Measurements from ENCODE around the gene SDCBP2. TPM values are rescaled to one million over a fixed set of nuclear protein-coding genes. Genes with fewer than 3 reads are reported as not detected.

The SDCBP2 gene
- total RNA-seq, 1 experiment from 2014 or later = 1.9 TPM

DNA sequence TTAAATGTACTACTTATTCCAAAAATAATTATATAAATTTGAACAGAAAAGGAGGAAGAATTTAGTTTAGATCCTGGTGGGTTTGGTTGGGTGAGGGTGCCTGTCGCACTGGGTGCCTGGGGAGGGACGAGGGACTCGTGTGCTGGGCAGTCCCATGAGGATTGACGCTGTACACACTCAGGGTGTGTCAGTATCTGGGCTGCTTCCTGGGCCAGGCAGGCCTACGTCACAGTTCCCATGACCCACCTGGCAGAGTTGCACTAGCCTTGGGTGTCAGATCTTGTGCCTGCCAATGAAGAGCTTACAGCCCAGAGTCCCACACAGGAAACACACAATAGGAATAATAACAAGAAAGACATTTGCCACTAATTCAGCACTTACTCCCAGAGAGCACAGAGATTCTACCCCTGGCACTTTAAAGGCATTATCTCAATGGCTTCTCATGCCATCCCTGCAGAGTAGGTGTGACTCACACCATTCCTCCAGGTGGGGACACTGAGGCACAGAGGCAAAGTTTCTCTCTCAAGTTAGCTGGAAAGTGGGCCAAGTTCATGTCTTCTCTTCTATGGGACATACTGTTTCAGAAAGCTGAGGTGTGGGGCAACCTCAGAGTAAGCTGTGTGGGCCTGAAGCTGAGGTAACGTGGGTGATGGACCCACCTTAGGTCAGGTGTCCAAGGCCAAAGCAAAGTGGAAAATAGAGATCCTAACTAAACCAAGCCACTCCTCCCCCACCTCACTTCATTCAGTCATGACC is 1.3 kb upstream of the SDCBP2 start:
- no peak overlapping the region for H2BK15ac ChIP-seq (ENCODE audit: low read depth, low read length)

More for the DNA sequence above, 1.3 kb upstream of the SDCBP2 start:
- H4K5ac ChIP-seq (ENCODE audit: insufficient read length, low read depth, low read length) = no peak overlapping the region
- Mint-ChIP-seq H3K36me3 (ENCODE audit: insufficient read depth in 1 of 3, low read depth in 3 of 3) (peaks cover 15 to 29% (median 22%) of the 10 kb centered on the region in 3 experiments; a peak in 6 of 7 replicates), H3K27me3 (ENCODE audit: low read depth) (no peaks in the 10 kb centered on the region), H3K4me3 (no peak overlapping the region), H3K4me1 (peaks cover 8 to 11% of the 10 kb centered on the region in 2 experiments; a peak in 3 of 4 replicates), H3K27ac (peak overlapping the region in 1 of 3 experiments; percentile 49; a peak in 2 of 7 replicates), H3K9me3 (no peaks in the 10 kb centered on the region)
- no peak overlapping the region for H3T11ph ChIP-seq (ENCODE audit: low read length)
- H3K4ac ChIP-seq (ENCODE audit: low read depth, low read length) = no peak overlapping the region
- H3K27me3 ChIP-seq (ENCODE audit: insufficient read depth, low read length) = no peaks in the 10 kb centered on the region
- H2BK120ac ChIP-seq (ENCODE audit: low read depth, low read length, poor library complexity, severe bottlenecking) = no peak overlapping the region
- H3K23ac ChIP-seq (ENCODE audit: insufficient read length, low read depth, low read length) = no peak overlapping the region
- no peak overlapping the region for H3K14ac ChIP-seq (ENCODE audit: insufficient read depth, low read length)
- H2BK5ac ChIP-seq (ENCODE audit: insufficient read length, low read length) = no peak overlapping the region
- no peak overlapping the region for H2AK5ac ChIP-seq (ENCODE audit: insufficient read length, low read length)
- H3K9ac ChIP-seq (ENCODE audit: extremely low read depth, insufficient read length, low read length) = no peak overlapping the region
- no peak overlapping the region for H3K18ac ChIP-seq (ENCODE audit: insufficient read length, low read depth, low read length)
- no peak overlapping the region for H3K27ac ChIP-seq (ENCODE audit: insufficient read length, low read depth, low read length)
- no peak overlapping the region for H2AFZ ChIP-seq (ENCODE audit: low read length)
- no peaks in the 10 kb centered on the region for H3K9me3 ChIP-seq (ENCODE audit: control insufficient read depth, low read depth, low read length)
- no peak overlapping the region for H3K56ac ChIP-seq (ENCODE audit: insufficient read length, low read depth, low read length)
- peaks cover 2% of the 10 kb centered on the region for H4K20me1 ChIP-seq (ENCODE audit: control insufficient read depth, insufficient read depth, insufficient read length)
- peaks cover 6% of the 10 kb centered on the region; the same call in 1 of the 2 replicates for H3K79me2 ChIP-seq (ENCODE audit: insufficient read depth, low read length)
- TF ChIP-seq, protein P1, sequence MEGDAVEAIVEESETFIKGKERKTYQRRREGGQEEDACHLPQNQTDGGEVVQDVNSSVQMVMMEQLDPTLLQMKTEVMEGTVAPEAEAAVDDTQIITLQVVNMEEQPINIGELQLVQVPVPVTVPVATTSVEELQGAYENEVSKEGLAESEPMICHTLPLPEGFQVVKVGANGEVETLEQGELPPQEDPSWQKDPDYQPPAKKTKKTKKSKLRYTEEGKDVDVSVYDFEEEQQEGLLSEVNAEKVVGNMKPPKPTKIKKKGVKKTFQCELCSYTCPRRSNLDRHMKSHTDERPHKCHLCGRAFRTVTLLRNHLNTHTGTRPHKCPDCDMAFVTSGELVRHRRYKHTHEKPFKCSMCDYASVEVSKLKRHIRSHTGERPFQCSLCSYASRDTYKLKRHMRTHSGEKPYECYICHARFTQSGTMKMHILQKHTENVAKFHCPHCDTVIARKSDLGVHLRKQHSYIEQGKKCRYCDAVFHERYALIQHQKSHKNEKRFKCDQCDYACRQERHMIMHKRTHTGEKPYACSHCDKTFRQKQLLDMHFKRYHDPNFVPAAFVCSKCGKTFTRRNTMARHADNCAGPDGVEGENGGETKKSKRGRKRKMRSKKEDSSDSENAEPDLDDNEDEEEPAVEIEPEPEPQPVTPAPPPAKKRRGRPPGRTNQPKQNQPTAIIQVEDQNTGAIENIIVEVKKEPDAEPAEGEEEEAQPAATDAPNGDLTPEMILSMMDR (conservative IDR thresholded peaks at IDR 0.05) = no peak
- H3K79me1 ChIP-seq (ENCODE audit: insufficient read depth, low read depth, low read length, poor library complexity, severe bottlenecking) = peaks cover 15% of the 10 kb centered on the region
- 0 out of 2 replicates have a peak, but pooled peaks cover 4% of the 10 kb centered on the region for H3K4me1 ChIP-seq (ENCODE audit: insufficient read depth, low read length)
- H4K91ac ChIP-seq (ENCODE audit: insufficient read length, low read depth, low read length) = no peak overlapping the region
- whole genome bisulfite sequencing (ENCODE audit: extremely low coverage, insufficient read length, low lambda C conversion rate) = no CpG with 5 or more reads among the region's 6 CpGs
- H2BK20ac ChIP-seq (ENCODE audit: low read depth, low read length, poor library complexity, severe bottlenecking) = no peak overlapping the region
- no peak overlapping the region for H3K4me2 ChIP-seq (ENCODE audit: insufficient read depth, insufficient read length, low read length)
- peaks cover 6% of the 10 kb centered on the region for H3K23me2 ChIP-seq (ENCODE audit: insufficient read length, low read depth, low read length, poor library complexity, severe bottlenecking)
- H2BK12ac ChIP-seq (ENCODE audit: insufficient read length, low read depth, low read length) = no peak overlapping the region
- H4K8ac ChIP-seq (replicated peaks; ENCODE audit: insufficient read length, low read depth, low read length) = no peak overlapping the region
- no peak for DNase-seq

Data from H9 (cell line).